ENCODE data around the gene AADACL3.

- TF ChIP-seq EZH2 (IDR thresholded peaks at IDR 0.05; ENCODE audit: insufficient read depth, low read length) (no peak), CTCF (IDR thresholded peaks at IDR 0.05; ENCODE audit: insufficient read depth, low read depth, low read length) (no peak)
These were observed 18.5 kb upstream of the AADACL3 start for GRCh38 chr1:12697397-12697796.

Data from astrocyte (in vitro differentiated cells and primary cell).